HepG2 (cell line): ENCODE data around the gene JMJD6. TPM values are rescaled to one million over a fixed set of nuclear protein-coding genes. Genes with fewer than 3 reads are reported as not detected.

Experiments
- CENPT ChIP-seq: sonication (generic); formaldehyde crosslinking; IDR thresholded peaks from 2 replicates; pipeline ENCODE4 v1.8.0; 2022; ENCODE audit warnings: low read depth, mild to moderate bottlenecking, moderate library complexity, missing genetic modification reagents
- CENPX ChIP-seq: sonication (generic); formaldehyde crosslinking; IDR thresholded peaks from 2 replicates; pipeline ENCODE4 v1.9.0; 2021; ENCODE audit warnings: mild to moderate bottlenecking, missing genetic modification reagents, moderate library complexity
- GFI1 ChIP-seq: sonication (generic); formaldehyde crosslinking; IDR thresholded peaks from 2 replicates; pipeline ENCODE4 v1.5.0; 2020; ENCODE audit warnings: missing genetic modification reagents, mild to moderate bottlenecking, borderline replicate concordance
- JUNB ChIP-seq: sonication (generic); formaldehyde crosslinking; IDR thresholded peaks from 2 replicates; pipeline ENCODE4 v1.8.0; 2022; ENCODE audit warnings: missing genetic modification reagents, mild to moderate bottlenecking, borderline replicate concordance
- KAT7 ChIP-seq: IDR thresholded peaks from 2 replicates; pipeline ENCODE4 v1.6.1; 2018; ENCODE audit warnings: borderline replicate concordance, missing compliant biosample characterization
- KDM6A ChIP-seq: IDR thresholded peaks from 2 replicates; pipeline ENCODE4 v1.6.1; 2016; ENCODE audit warnings: low read depth
- KLF13 ChIP-seq: sonication (generic); formaldehyde crosslinking; IDR thresholded peaks from 2 replicates; pipeline ENCODE4 v1.4.0; 2020; ENCODE audit warnings: mild to moderate bottlenecking, missing genetic modification reagents
- RELA ChIP-seq: sonication (generic); formaldehyde crosslinking; IDR thresholded peaks from 2 replicates; pipeline ENCODE4 v1.4.0; 2020; ENCODE audit warnings: missing genetic modification reagents
- SMAD3 ChIP-seq: sonication (generic); formaldehyde crosslinking; IDR thresholded peaks from 2 replicates; pipeline ENCODE4 v1.4.0; 2020; ENCODE audit warnings: missing genetic modification reagents
- SMAD9 ChIP-seq: sonication (generic); formaldehyde crosslinking; IDR thresholded peaks from 2 replicates; pipeline ENCODE4 v1.5.1; 2020; ENCODE audit warnings: mild to moderate bottlenecking, missing genetic modification reagents
- TAF1 ChIP-seq: sonication (generic); formaldehyde crosslinking; IDR thresholded peaks from 2 replicates; pipeline ENCODE4 v1.4.0; 2020; ENCODE audit warnings: missing genetic modification reagents
- TBX2 ChIP-seq: sonication (generic); formaldehyde crosslinking; IDR thresholded peaks from 2 replicates; pipeline ENCODE4 v1.5.0; 2020; ENCODE audit warnings: missing genetic modification reagents, mild to moderate bottlenecking, borderline replicate concordance
- TCF12 ChIP-seq, 2 experiments: fragments of 450-650 bp in 1 of 2; sonication (generic) in 1 of 2; formaldehyde crosslinking in 1 of 2; IDR thresholded peaks; 2 replicates each; pipeline versions ENCODE4 v1.6.1 to v1.8.0; 2017 to 2022; ENCODE audit warnings: antibody characterized with exemption in 1 of 2, mild to moderate bottlenecking in 1 of 2, missing genetic modification reagents in 1 of 2, moderate library complexity in 1 of 2
- XBP1 ChIP-seq: sonication (generic); formaldehyde crosslinking; IDR thresholded peaks from 2 replicates; pipeline ENCODE4 v1.5.0; 2020; ENCODE audit warnings: missing genetic modification reagents
- ZKSCAN1 ChIP-seq: fragments of 150-350 bp; IDR thresholded peaks from 2 replicates; pipeline ENCODE4 v1.6.1; 2014; ENCODE audit warnings: low read length
- ZMAT3 ChIP-seq: sonication (generic); formaldehyde crosslinking; conservative IDR thresholded peaks from 2 replicates; pipeline ENCODE4 v1.7.0; 2021; ENCODE audit warnings: missing genetic modification reagents
- ZNF143 ChIP-seq: sonication (generic); formaldehyde crosslinking; IDR thresholded peaks from 2 replicates; pipeline ENCODE4 v1.4.0; 2020; ENCODE audit warnings: missing genetic modification reagents
- ZNF354B ChIP-seq: sonication (generic); formaldehyde crosslinking; IDR thresholded peaks from 2 replicates; pipeline ENCODE4 v1.8.0; 2022; ENCODE audit warnings: mild to moderate bottlenecking, missing genetic modification reagents
- ZNF44 ChIP-seq: sonication (generic); formaldehyde crosslinking; IDR thresholded peaks from 2 replicates; pipeline ENCODE4 v1.5.1; 2020; ENCODE audit warnings: mild to moderate bottlenecking, missing genetic modification reagents
- ZNF883 ChIP-seq: sonication (generic); formaldehyde crosslinking; IDR thresholded peaks from 2 replicates; pipeline ENCODE4 v1.5.1; 2020; ENCODE audit warnings: mild to moderate bottlenecking, missing genetic modification reagents; ENCODE audit errors: not compliant biosample characterization
- ZSCAN22 ChIP-seq: sonication (generic); formaldehyde crosslinking; IDR thresholded peaks from 2 replicates; pipeline ENCODE4 v1.4.0; 2020; ENCODE audit warnings: mild to moderate bottlenecking, missing genetic modification reagents
- polyA plus RNA-seq, 8 experiments: library from polyadenylated mRNA; depleted of rRNA in 3 of 8; stranded (reverse) in 7 of 8; unstranded in 1 of 8; fragments of >200 nt; fragmentation: Illumina TruSeq in 4 of 8; extraction: Trizol in 4 of 8; gene quantifications; 2 replicates each; pipeline versions ENCODE4 v1.2.1 to v1.2.3, GENCODE V29; 2011 to 2016; ENCODE audit warnings: low read depth in 4 of 8, missing spikeins in 1 of 8, mixed read lengths in 1 of 8; ENCODE audit not compliant: insufficient read depth in 1 of 8
- total RNA-seq, 5 experiments: library from RNA; depleted of rRNA; stranded (reverse); fragments of >200 nt; fragmentation: Illumina TruSeq; extraction: Trizol; gene quantifications; 2 replicates each; pipeline ENCODE4 v1.2.3, GENCODE V29; 2016; ENCODE audit warnings: low read depth in 1 of 5
- TF ChIP-seq, protein P1 (sequence below): sonication (generic); formaldehyde crosslinking; IDR thresholded peaks from 2 replicates; pipeline ENCODE4 v1.8.0; 2023; ENCODE audit warnings: mild to moderate bottlenecking, missing genetic modification reagents
- TF ChIP-seq, protein P2 (sequence below): sonication (generic); formaldehyde crosslinking; IDR thresholded peaks from 2 replicates; pipeline ENCODE4 v1.8.1; 2023; ENCODE audit warnings: missing genetic modification reagents, inconsistent platforms, borderline replicate concordance
- TF ChIP-seq, protein P3 (sequence below): sonication (generic); formaldehyde crosslinking; IDR thresholded peaks from 2 replicates; pipeline ENCODE4 v1.4.0; 2020; ENCODE audit warnings: missing genetic modification reagents

Gene JMJD6
- total and polyA plus RNA-seq, 2 of the 13 experiments (the other 11 are each of a cell fraction or from before 2014, with no cell fraction given), result 33.6 to 41.0 TPM

DNA sequence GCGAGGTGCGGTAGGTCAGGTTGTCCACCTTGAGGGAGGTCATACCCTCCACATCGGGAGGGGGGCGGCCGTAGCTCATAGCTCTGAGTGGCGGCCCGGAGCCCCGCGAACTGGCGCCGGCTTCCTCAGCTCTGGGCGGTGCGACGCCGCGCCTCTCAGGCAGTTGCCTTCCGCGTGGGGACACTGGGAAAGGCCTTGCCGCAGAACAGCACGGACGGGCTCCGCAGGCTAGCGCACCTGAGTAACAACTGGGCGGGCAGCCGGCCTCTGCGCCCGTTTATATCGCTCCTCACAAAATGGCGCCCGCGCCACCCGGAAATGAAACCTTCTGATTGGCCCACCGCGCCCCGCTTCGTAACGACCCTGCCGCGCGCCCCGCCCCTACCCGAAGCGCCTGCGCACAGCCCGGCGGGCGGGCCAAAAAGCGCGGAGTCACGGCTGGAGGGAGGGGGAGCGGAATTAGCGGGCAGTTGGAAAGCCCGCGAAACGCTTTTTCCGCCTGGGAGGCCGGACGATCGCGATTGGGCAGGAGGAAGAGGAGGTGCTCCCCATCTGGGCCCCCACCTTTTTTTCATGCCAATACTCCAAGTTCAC lies 10.8 kb upstream of the JMJD6 start, which contains the start of gene SRSF2 (continued):
- TF ChIP-seq TBX2 (CRISPR knock-in tag) (peak; percentile 62; the same call in 1 of the 2 replicates), KLF13 (peak; percentile 82; the same call in 1 of the 2 replicates), CENPT (CRISPR knock-in tag) (peak; percentile 97), ZNF354B (CRISPR knock-in tag) (0 out of 2 replicates have a peak, but pooled peaks have one; percentile 80), ZNF883 (peak; percentile 60), KAT7 (peak; percentile 99), RELA (peak; percentile 85; the same call in 1 of the 2 replicates), JUNB (CRISPR knock-in tag) (no peak), ZMAT3 (peak; percentile 89; the same call in 1 of the 2 replicates), GFI1 (CRISPR knock-in tag) (peak; percentile 33; the same call in 1 of the 2 replicates), ZSCAN22 (CRISPR knock-in tag) (peak; percentile 82; the same call in 1 of the 2 replicates), SMAD9 (CRISPR knock-in tag) (peak; percentile 87), CENPX (CRISPR knock-in tag) (no peak), ZNF44 (CRISPR knock-in tag) (peak; percentile 40), TAF1 (CRISPR knock-in tag) (peak; percentile 100), XBP1 (CRISPR knock-in tag) (peak; percentile 88; the same call in 1 of the 2 replicates), SMAD3 (CRISPR knock-in tag) (peak; percentile 95), KDM6A (CRISPR knock-in tag) (peak; percentile 11; the same call in 1 of the 2 replicates), TCF12 (IDR thresholded peaks at IDR 0.05) (no peak), TCF12 (CRISPR knock-in tag; IDR thresholded peaks at IDR 0.05) (peak; percentile 85), ZNF143 (CRISPR knock-in tag) (no peak), ZKSCAN1 (peak; percentile 72)
- TF ChIP-seq, protein P1, sequence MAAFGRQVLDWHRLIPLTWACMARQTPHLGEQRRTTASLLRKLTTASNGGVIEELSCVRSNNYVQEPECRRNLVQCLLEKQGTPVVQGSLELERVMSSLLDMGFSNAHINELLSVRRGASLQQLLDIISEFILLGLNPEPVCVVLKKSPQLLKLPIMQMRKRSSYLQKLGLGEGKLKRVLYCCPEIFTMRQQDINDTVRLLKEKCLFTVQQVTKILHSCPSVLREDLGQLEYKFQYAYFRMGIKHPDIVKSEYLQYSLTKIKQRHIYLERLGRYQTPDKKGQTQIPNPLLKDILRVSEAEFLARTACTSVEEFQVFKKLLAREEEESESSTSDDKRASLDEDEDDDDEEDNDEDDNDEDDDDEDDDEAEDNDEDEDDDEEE, result peak; percentile 1
- TF ChIP-seq, protein P2, sequence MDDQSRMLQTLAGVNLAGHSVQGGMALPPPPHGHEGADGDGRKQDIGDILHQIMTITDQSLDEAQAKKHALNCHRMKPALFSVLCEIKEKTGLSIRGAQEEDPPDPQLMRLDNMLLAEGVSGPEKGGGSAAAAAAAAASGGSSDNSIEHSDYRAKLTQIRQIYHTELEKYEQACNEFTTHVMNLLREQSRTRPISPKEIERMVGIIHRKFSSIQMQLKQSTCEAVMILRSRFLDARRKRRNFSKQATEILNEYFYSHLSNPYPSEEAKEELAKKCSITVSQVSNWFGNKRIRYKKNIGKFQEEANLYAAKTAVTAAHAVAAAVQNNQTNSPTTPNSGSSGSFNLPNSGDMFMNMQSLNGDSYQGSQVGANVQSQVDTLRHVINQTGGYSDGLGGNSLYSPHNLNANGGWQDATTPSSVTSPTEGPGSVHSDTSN (CRISPR knock-in tag), result peak; percentile 93
- TF ChIP-seq, protein P3, sequence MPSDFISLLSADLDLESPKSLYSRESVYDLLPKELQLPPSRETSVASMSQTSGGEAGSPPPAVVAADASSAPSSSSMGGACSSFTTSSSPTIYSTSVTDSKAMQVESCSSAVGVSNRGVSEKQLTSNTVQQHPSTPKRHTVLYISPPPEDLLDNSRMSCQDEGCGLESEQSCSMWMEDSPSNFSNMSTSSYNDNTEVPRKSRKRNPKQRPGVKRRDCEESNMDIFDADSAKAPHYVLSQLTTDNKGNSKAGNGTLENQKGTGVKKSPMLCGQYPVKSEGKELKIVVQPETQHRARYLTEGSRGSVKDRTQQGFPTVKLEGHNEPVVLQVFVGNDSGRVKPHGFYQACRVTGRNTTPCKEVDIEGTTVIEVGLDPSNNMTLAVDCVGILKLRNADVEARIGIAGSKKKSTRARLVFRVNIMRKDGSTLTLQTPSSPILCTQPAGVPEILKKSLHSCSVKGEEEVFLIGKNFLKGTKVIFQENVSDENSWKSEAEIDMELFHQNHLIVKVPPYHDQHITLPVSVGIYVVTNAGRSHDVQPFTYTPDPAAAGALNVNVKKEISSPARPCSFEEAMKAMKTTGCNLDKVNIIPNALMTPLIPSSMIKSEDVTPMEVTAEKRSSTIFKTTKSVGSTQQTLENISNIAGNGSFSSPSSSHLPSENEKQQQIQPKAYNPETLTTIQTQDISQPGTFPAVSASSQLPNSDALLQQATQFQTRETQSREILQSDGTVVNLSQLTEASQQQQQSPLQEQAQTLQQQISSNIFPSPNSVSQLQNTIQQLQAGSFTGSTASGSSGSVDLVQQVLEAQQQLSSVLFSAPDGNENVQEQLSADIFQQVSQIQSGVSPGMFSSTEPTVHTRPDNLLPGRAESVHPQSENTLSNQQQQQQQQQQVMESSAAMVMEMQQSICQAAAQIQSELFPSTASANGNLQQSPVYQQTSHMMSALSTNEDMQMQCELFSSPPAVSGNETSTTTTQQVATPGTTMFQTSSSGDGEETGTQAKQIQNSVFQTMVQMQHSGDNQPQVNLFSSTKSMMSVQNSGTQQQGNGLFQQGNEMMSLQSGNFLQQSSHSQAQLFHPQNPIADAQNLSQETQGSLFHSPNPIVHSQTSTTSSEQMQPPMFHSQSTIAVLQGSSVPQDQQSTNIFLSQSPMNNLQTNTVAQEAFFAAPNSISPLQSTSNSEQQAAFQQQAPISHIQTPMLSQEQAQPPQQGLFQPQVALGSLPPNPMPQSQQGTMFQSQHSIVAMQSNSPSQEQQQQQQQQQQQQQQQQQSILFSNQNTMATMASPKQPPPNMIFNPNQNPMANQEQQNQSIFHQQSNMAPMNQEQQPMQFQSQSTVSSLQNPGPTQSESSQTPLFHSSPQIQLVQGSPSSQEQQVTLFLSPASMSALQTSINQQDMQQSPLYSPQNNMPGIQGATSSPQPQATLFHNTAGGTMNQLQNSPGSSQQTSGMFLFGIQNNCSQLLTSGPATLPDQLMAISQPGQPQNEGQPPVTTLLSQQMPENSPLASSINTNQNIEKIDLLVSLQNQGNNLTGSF, result peak; percentile 26; the same call in 1 of the 2 replicates
